ENCODE results near the gene AQP9. TPM values are rescaled to one million over a fixed set of nuclear protein-coding genes. Genes with fewer than 3 reads are reported as not detected.

The AQP9 gene
- total and polyA plus RNA-seq, 7 donors = 0.49 to 2.8 (median 0.60) TPM; not detected in 2

GRCh38 chr15:58169934-58170333, 31.8 kb downstream of the AQP9 start:
- DNase-seq = no peak
- H3K4me1 ChIP-seq = no peaks in the 10 kb centered on the region
- TF ChIP-seq POLR2AphosphoS5 (IDR thresholded peaks at IDR 0.05) = no peak
- H3K27me3 ChIP-seq = no peaks in the 10 kb centered on the region
- intact Hi-C loops (cut with DNase I) = no loop called here
- 84 to 90% methylated on average over 5 of the region's 5 CpGs for WGBS, 2 donors
- H3K27ac ChIP-seq = no peak overlapping the region
- H3K9me3 ChIP-seq = no peaks in the 10 kb centered on the region
- H3K36me3 ChIP-seq = no peaks in the 10 kb centered on the region
- no peak overlapping the region for H3K4me3 ChIP-seq

GRCh38 chr15:58171476-58172061, 33.4 kb downstream of the AQP9 start:
- Histone ChIP-seq H3K36me3 (no peaks in the 10 kb centered on the region), H3K27me3 (no peaks in the 10 kb centered on the region), H3K9me3 (no peaks in the 10 kb centered on the region), H3K27ac (no peak overlapping the region), H3K4me3 (no peak overlapping the region), H3K4me1 (no peaks in the 10 kb centered on the region)
- no peak for DNase-seq
- no peak for TF ChIP-seq POLR2A (IDR thresholded peaks at IDR 0.05)
- TF ChIP-seq POLR2AphosphoS5 (IDR thresholded peaks at IDR 0.05) = no peak
- no peak for TF ChIP-seq EP300 (IDR thresholded peaks at IDR 0.05)
- no peak for TF ChIP-seq CTCF (IDR thresholded peaks at IDR 0.05)
- WGBS, 2 donors = 92 to 93% methylated on average over 1 of the region's 1 CpG
- intact Hi-C loops (cut with DNase I) = no loop called here

- no peaks in the 10 kb centered on the region for H3K9me3 ChIP-seq
- intact Hi-C loops (cut with DNase I) = no loop called here
- WGBS, 2 donors = 94 to 96% methylated on average over 5 of the region's 5 CpGs
- H3K27ac ChIP-seq = no peak overlapping the region
- no peaks in the 10 kb centered on the region for H3K4me1 ChIP-seq
- no peaks in the 10 kb centered on the region for H3K27me3 ChIP-seq
- DNase-seq = no peak
- no peaks in the 10 kb centered on the region for H3K36me3 ChIP-seq
- TF ChIP-seq EP300 (IDR thresholded peaks at IDR 0.05) = no peak
- TF ChIP-seq POLR2AphosphoS5 (IDR thresholded peaks at IDR 0.05) = no peak
- no peak for TF ChIP-seq CTCF (IDR thresholded peaks at IDR 0.05)
- H3K4me3 ChIP-seq = no peak overlapping the region
These were observed 36.5 kb downstream of the AQP9 start for GRCh38 chr15:58174709-58175108.

- WGBS, 2 donors = 82 to 87% methylated on average over 4 of the region's 4 CpGs
These were observed 37.8 kb downstream of the AQP9 start for GRCh38 chr15:58175955-58176354.

GRCh38 chr15:58178668-58179067, 40.5 kb downstream of the AQP9 start:
- intact Hi-C loops (cut with DNase I) = no loop called here

More at GRCh38 chr15:58175955-58176354, 37.8 kb downstream of the AQP9 start:
- Histone ChIP-seq H3K27me3 (no peaks in the 10 kb centered on the region), H3K9me3 (no peaks in the 10 kb centered on the region), H3K4me1 (no peaks in the 10 kb centered on the region), H3K36me3 (no peaks in the 10 kb centered on the region), H3K27ac (no peak overlapping the region), H3K4me3 (no peak overlapping the region)
- DNase-seq = no peak
- intact Hi-C loops (cut with DNase I) = no loop called here
- no peak for TF ChIP-seq POLR2AphosphoS5 (IDR thresholded peaks at IDR 0.05)
- no peak for TF ChIP-seq EP300 (IDR thresholded peaks at IDR 0.05)
- TF ChIP-seq POLR2A (IDR thresholded peaks at IDR 0.05) = no peak
- TF ChIP-seq CTCF (IDR thresholded peaks at IDR 0.05) = no peak

More at GRCh38 chr15:58178668-58179067, 40.5 kb downstream of the AQP9 start:
- no peak overlapping the region for H3K27ac ChIP-seq
- no peaks in the 10 kb centered on the region for H3K36me3 ChIP-seq
- no peaks in the 10 kb centered on the region for H3K4me1 ChIP-seq
- H3K27me3 ChIP-seq = peaks cover 0 to 5% (median 0%) of the 10 kb centered on the region in 3 donors
- no peaks in the 10 kb centered on the region for H3K9me3 ChIP-seq
- no peak for DNase-seq
- WGBS, 2 donors = 85 to 86% methylated on average over 1 of the region's 1 CpG
- TF ChIP-seq CTCF (IDR thresholded peaks at IDR 0.05) (no peak), POLR2AphosphoS5 (IDR thresholded peaks at IDR 0.05) (no peak), EP300 (IDR thresholded peaks at IDR 0.05) (no peak), POLR2A (IDR thresholded peaks at IDR 0.05) (no peak)
- H3K4me3 ChIP-seq = no peak overlapping the region

All from sigmoid colon (tissue), 7 donors.